ENCODE data around the gene CAPN12. TPM values are rescaled to one million over a fixed set of nuclear protein-coding genes. Genes with fewer than 3 reads are reported as not detected.

The CAPN12 gene
- total RNA-seq, 1 donor from 2014 or later: not detected

- DNase-seq: peak; percentile 87
- intact Hi-C loops (cut with micrococcal nuclease): no loop called here
- peak; percentile 48 for ATAC-seq
These were observed 14.4 kb downstream of the CAPN12 start for GRCh38 chr19:38729653-38730469.

GRCh38 chr19:38728752-38729541, 15.3 kb downstream of the CAPN12 start:
- peak; percentile 34 for DNase-seq
- ATAC-seq: no peak
- intact Hi-C loops (cut with micrococcal nuclease): no loop called here

- DNase-seq: peak; percentile 58
- intact Hi-C loops (cut with micrococcal nuclease): no loop called here
- ATAC-seq: peak; percentile 19
These were observed 16.2 kb downstream of the CAPN12 start for GRCh38 chr19:38727868-38728660.

- no peak for ATAC-seq
- intact Hi-C loops (cut with micrococcal nuclease): no loop called here
- DNase-seq: peak; percentile 26
These were observed 16.9 kb downstream of the CAPN12 start for GRCh38 chr19:38727306-38727867.

GRCh38 chr19:38726761-38727301, 17.4 kb downstream of the CAPN12 start:
- intact Hi-C loops (cut with micrococcal nuclease): no loop called here
- no peak for ATAC-seq
- peak; percentile 32 for DNase-seq

GRCh38 chr19:38726284-38726673, 18.0 kb downstream of the CAPN12 start:
- DNase-seq: peak; percentile 16
- ATAC-seq: no peak
- intact Hi-C loops (cut with micrococcal nuclease): no loop called here

GRCh38 chr19:38725469-38726283, 18.6 kb downstream of the CAPN12 start:
- intact Hi-C loops (cut with micrococcal nuclease): no loop called here

GRCh38 chr19:38723990-38724854, 20.1 kb downstream of the CAPN12 start:
- DNase-seq (peak; percentile 25), ATAC-seq (no peak)
- intact Hi-C loops (cut with micrococcal nuclease): no loop called here

More at GRCh38 chr19:38725469-38726283, 18.6 kb downstream of the CAPN12 start:
- ATAC-seq (no peak), DNase-seq (peak; percentile 29)

- ATAC-seq: no peak
- DNase-seq: no peak
- intact Hi-C loops (cut with micrococcal nuclease): no loop called here
These were observed 20.7 kb downstream of the CAPN12 start for GRCh38 chr19:38723606-38723965.

- intact Hi-C loops (cut with micrococcal nuclease): no loop called here
- no peak for DNase-seq
- no peak for ATAC-seq
These were observed 21.2 kb downstream of the CAPN12 start for GRCh38 chr19:38722947-38723605.

- peak; percentile 17 for ATAC-seq
- peak; percentile 72 for DNase-seq
- intact Hi-C loops (cut with micrococcal nuclease): no loop called here
These were observed 22.1 kb downstream of the CAPN12 start for GRCh38 chr19:38721979-38722773.

- ATAC-seq: no peak
- intact Hi-C loops (cut with micrococcal nuclease): no loop called here
- DNase-seq: no peak
These were observed 22.8 kb downstream of the CAPN12 start for GRCh38 chr19:38721496-38721895.

GRCh38 chr19:38720559-38721236, 23.6 kb downstream of the CAPN12 start:
- intact Hi-C loops (cut with micrococcal nuclease): no loop called here
- DNase-seq (no peak), ATAC-seq (no peak)

- intact Hi-C loops (cut with micrococcal nuclease): no loop called here
- peak; percentile 4 for ATAC-seq
- peak; percentile 39 for DNase-seq
These were observed 24.3 kb downstream of the CAPN12 start for GRCh38 chr19:38719761-38720558.
